Occipital lobe (tissue), 2 donors: ENCODE measurements around the gene ATP6V0A4. TPM values are rescaled to one million over a fixed set of nuclear protein-coding genes. Genes with fewer than 3 reads are reported as not detected.
"Not testable (repeated sequence)": the region's sequence is repeated elsewhere in the genome, so short reads cannot be mapped to it uniquely, and the experiment has no call there.

Source experiments
- DNase-seq: peaks from one replicate; lab custom pipeline; 2025; lab: John Stamatoyannopoulos, UW
- total RNA-seq: library from RNA; depleted of rRNA; stranded (reverse); fragments of >200 nt; gene quantifications from one replicate; pipeline ENCODE4 v1.2.3, GENCODE V29; 2014

The ATP6V0A4 gene
- total RNA-seq, 1 donor from 2014 or later: 1.2 TPM

DNA sequence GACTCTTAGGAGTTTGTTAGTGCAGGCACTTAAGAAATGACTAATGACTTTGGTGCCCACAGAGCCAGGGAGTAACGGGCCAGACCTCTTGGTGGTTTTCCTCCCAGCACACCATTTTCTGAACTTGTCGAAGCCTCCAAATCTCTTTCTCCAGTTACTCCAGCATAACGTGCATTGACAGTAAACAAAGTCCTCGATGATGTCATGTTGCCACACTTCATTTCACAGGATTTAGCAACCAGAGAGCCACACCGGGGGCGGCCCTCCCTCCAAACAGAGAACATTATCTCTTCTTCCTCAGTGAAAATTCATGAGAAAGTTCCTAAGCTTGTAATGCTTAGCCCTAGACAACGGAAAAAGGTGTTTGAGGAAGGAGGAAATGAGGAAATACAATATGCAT is 92.8 kb downstream of the ATP6V0A4 start:
- DNase-seq: no peak

DNA sequence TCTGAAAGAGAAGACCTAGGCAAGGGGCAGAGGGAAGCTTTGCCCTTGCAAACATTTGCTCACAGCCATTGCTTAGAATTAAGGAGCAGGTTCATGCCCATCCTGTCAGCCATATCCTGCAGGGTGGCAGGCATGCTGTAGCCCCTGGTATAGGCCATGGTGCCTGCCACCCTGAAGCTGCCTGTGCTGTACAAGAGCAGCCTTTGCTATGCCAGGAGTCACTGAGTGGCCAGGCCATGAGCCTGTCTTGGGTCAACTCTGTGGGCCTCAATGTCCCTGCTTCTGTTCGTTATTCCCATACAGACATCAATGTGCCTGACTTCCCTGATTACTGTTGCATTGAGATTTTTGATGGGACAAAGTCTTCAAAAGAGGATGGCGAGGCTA is 96.5 kb downstream of the ATP6V0A4 start:
- DNase-seq: no peak

DNA sequence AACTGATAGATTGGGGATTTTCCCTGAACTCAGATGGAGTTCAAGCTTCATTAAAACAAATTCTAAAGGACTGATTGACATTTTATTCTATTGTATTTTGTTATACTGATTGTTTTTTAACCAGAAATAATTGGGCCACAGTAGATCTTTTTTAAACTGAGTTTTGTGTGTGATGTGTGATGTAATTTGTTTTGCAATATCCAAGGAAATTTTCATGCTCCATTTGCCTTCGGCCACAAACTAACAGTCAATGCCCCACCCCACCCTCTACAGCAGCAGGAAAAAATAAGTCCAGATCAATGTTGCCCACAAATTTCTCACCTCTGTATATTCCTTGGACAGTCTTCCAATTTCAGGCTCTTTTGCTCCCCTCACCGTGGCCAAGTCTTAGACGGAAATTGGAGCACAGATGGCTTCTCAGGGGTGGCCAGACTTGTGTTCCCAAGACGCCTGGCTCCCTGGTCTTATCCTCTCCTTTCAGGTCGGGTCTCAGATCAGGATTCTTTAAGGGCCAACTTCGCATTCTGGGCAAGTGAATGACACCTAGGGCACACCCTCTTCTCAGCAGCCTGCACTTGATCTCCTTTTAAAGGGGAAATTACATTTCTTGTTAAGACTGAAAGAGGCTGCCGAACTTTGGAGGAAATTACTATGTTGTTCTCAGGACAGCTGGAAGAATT is 97.0 kb downstream of the ATP6V0A4 start, which contains the start of gene SVOPL:
Gene SVOPL (minus strand): TSS at position 506 of the 680 bp plus-strand sequence. CDS start 22,317 bp downstream, outside the sequence.
- no peak for DNase-seq

DNA sequence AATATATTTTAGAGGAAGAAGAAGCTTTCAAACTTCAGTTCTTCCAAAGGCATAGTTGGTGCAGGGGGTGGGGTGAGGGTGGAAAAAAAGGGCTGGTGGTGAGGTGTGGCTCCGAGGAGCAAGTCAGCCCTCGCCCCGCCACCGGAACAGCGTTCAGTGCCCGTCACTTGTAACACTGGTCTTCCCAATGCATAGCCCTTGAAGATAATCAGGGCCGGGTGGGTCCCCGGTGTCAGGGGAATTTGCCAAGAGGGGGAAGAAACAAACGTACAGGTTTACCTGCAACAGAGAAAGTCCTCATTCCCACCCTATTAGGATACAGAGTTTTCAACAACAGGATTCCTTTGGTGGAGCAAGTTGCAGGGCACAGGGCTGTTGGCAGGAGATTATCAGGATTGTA is 98.3 kb downstream of the ATP6V0A4 start:
- DNase-seq: no peak

DNA sequence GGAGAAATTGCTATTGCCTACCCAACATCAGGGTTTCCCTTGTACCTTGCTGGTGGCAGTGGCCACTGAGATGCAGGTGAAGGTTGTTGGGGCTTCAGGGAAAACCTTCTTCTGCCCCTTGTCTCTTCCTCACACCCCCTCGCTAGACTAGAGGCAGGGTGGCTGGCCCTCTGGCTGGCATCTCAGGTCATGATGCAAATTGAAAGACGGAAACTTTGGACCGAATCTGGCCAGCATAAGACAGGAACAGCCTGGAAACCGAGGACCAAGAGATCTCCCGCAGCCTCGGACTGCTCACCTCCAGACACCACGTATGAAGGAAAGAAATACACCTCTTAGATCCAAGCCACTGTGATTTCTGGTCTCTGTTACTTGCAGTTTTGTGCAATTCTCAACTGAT is 99.7 kb downstream of the ATP6V0A4 start:
- DNase-seq: no peak

DNA sequence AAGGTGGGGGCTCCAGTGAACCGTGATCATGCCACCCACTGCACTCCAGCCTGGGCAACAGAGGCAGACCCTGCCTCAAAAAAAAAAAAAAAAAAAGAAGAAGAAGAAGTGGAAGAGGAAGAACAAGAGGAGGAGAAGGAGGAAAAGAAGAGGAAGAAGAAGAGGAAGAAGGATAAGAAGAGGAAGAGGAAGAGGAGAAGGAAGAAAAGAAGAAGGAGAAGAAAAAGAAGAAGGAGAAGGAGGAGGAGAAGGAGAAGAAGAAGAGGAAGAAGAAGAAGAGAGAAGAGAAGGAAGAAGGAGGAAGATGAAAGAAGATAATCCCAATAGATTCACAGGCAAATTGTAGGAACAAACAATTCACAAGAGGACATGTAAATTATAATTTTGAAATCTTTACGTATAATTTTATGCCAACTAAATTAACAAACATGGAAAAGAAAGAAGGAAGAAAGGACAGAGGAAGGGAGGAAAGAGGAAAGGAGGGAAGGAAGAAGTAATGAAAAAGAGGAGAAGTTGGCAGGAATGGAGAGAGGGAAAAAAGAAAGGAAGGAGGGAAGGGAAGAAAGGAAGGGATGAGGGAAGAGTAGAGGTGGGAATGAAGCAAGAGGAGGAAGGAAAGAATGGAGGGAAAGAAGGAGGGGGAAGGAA is 100.3 kb downstream of the ATP6V0A4 start:
- DNase-seq: no peak

DNA sequence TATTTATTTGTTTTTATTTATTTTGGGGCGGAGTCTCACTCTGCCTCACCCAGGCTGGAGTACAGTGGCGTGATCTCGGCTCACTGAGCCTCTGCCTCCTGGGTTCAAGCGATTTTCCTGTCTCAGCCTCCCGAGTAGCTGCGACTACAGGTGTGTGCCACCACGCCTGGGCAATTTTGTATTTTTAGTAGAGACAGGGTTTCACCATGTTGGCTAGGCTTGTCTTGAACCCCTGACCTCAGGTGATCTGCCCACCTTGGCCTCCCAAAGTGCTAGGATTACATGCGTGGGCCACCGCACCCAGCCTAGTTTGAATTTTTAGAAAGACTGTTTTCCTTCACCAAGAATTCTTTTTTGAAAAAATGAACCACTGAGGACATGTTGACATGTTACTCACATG is 102.2 kb downstream of the ATP6V0A4 start:
- DNase-seq: not testable (repeated sequence)

DNA sequence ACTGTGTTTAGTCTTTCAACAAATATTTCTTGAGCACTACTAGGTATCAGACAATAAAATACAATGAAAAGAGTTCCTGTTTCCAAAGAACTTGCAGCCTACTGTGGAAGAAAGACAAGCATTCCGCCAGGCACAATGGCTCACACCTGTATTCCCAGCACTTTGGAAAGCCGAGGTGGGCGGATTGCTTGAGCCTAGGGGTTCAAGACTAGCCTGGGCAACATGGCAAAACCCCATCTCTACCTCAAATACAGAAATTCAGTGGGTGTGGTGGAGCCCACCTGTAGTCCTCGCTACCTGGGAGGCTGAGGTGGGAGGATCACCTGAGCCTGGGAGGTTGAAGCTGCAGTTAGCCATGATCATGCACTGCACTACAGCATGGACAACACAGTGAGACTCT is 102.9 kb downstream of the ATP6V0A4 start:
- DNase-seq: no peak

DNA sequence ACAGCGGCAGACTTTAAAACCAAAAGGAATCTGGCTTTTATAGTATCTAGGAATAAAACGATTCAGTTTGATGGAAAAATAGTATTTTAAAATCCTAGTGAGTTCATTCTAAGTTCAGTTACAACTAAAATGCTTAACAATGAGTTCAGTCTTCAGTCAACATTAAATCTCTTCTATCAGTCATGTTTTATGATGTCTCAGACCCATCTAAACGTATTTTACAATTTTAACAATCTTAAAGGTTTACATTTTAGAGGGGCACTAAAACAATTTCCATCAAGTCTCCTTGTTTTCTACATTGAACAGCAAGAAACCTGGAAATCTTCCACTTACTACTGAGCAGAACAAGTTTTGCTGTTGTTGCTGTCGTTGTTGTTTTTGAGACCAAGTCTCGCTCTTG is 106.8 kb downstream of the ATP6V0A4 start:
- no peak for DNase-seq

DNA sequence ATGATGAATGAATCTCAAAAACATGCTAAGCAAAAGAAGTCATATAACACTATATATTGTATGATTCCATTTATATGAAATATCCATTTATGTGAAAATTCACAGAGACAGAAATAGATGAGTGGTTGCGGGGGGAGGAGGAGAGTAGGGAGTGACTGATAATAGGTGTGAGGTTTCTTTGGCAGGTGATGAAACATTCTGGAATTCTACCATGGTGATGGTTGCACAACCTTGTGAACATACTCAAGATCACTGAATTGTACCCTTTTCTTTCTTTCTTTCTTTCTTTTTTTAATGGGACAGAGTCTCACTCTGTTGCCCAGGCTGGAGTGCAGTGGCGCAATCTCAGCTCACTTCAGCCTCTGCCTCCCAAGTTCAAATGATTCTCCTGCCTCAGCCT is 107.5 kb downstream of the ATP6V0A4 start:
- DNase-seq: no peak

DNA sequence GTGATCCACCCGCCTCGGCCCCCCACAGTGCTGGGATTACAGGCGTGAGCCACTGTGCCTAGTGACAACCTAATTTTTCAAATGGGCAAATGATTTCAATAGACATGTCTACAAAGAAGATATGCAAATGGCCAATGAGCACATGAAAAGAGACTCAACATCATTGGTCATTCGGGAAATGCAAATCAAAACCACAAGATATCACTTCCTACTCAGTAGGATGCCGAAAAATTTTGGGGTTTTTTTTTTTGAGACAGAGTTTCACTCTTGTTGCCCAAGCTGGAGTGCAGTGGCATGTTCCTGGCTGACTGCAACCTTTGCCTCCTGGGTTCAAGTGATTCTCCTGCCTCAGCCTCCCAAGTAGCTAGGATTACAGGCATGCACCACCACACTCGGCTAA is 110.0 kb downstream of the ATP6V0A4 start:
- not testable (repeated sequence) for DNase-seq

DNA sequence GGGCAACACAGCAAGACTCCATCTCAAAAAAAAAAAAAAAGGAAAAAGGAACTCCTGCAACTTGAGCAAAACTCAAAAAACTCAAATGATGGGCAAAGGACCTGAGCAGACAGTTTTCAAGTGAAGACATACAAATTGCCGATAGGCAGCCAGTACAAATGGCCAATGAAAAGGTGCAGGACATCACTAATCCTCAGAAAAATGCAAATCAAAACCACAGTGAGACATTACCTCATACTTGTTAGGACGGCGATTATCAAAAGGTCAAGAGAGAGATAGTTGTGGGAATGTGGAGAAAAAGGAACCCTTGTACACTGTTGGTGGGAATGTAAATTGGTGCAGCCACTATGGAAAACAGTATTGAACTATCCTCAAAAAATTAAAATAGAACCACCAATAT is 113.7 kb downstream of the ATP6V0A4 start:
- no peak for DNase-seq

DNA sequence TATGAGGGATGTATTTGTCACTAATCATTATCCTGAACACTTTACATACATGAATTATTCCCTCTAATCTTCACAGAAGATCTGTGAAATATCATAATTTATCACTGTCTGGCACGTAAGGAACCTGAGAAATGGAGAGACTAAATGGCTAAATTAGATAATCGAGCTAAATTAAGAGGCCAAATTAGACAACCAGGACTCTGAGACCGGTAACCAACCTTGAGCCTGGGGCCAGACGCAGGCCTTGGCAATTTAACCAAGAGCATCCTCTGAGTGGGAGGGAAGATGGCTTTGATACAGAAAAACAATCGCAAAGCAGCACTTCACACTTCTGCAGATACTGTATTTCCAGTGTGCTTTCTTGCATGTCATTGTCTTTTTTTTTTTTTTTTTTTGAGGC is 118.2 kb downstream of the ATP6V0A4 start:
- no peak for DNase-seq

DNA sequence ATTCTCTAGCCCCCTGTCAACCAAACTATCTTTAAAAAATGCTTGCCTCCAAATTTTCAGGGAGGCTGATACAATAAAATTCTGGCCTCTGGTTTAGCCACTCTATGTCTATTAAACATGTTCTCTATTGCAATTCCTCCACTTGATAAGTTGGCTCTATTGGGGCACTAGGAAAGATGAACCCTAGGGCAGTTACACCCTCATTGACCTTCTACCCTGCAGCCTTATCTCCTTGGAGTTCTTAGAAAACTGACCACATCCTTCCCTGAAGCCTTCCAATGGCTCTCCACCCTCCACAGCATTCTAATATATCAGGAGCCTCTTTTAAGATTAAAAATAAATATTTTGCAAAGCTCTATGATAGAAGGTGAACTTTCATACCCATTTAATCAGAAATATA is 127.4 kb downstream of the ATP6V0A4 start:
- no peak for DNase-seq

DNA sequence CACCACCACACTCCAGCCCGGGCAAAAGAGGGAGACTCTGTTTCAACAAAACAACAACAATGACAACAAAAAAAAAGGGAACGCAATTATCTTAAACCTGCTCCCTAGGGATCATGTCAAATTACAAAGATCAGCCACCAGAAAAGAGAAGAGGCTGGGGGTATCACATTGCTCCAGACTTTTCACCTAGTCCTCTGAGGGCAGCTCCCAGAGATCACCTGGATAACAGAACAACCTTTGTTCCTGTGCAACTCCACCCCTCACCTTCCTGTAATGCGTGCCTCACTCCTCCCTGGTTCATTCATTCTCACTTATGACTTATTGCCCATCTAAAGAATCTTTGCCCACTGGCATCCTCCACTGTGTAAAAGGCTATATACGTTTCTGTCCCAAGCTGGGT is 128.6 kb downstream of the ATP6V0A4 start:
- DNase-seq: no peak

DNA sequence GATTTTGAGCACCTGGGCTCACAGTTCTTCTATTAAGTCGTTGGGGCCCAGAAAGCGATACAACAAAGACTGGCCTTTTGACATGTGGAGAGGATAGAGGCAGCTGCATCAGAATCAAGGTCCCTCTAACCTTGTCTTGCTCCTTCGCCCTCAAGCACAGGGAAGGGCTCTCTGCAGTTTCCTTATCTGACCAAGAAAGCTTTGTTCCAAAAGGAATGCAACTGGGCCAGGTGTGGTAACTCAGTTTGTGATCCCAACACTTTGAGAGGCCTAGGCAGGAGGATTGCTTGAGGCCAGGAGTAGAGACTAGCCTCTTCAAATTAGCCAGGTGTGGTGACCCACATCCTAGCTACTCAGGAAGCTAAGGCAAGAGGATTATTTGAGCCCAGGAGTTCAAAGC is 129.1 kb downstream of the ATP6V0A4 start:
- DNase-seq: no peak

DNA sequence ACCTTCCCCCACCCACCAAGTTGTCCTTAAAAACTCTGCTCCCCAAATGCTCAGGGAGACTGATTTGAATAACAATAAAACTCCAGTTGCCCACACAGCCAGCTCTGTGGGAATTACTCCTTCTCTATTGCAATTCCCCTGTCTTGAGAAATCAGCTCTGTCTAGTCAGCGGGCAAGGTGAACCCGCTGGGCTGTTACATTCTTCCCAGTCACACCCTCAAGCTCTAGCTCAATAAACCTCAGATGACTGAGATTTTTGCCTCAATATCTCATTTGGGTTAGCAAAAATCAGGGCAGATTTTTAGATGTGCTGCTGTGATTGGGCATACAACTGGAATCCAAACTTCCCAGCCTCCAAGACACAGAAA is 129.8 kb downstream of the ATP6V0A4 start:
- no peak for DNase-seq

DNA sequence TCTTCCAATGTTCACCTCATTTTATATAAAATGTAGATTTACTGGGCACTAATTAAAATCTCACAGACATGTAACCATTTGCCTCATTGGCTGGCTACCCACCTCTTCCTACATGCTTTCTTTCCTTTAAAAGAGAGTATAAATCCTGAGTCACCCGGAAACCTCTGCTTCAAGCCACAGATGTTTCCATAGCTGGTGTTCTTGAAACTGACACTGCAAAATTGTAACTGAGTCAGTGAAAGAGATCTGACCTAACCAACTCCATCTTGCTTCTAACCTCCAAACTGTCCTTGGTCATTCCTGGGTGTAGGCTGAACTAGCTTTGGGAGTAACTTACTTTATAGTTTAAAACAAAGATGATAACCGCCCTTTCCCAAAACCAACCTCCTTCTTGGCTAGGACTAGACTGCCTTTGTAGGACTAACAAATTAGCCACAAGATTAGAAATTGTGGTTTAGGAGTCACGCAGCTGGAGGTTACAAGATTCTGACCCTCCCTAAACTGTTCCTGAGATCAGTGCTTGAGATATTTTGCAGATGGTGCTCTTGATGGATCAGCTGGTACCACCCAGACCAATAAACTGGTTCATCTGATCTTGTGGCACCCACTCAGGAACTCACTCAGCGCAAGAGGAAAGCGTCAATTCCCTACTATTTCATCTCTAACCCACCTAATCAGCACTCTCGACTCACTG is 130.3 kb downstream of the ATP6V0A4 start:
- no peak for DNase-seq

DNA sequence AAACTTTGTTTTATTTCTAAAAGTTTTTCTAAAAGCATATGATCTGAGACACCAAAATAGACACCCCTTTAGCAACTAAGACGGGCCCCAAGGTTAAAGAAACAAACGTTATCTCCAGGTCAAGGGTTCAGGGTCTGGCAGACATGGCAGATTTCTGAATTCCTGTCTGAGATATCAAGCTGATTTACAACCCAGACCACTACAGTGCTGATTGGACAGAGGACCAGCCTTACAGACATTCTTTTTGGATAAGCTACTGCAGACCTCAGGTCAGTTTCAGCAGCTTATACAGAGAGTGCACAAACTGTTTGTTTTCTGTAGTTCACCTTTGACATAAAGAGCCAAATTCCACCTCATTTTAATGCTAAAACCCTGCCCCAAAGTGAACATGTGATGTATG is 131.6 kb downstream of the ATP6V0A4 start:
- no peak for DNase-seq

DNA sequence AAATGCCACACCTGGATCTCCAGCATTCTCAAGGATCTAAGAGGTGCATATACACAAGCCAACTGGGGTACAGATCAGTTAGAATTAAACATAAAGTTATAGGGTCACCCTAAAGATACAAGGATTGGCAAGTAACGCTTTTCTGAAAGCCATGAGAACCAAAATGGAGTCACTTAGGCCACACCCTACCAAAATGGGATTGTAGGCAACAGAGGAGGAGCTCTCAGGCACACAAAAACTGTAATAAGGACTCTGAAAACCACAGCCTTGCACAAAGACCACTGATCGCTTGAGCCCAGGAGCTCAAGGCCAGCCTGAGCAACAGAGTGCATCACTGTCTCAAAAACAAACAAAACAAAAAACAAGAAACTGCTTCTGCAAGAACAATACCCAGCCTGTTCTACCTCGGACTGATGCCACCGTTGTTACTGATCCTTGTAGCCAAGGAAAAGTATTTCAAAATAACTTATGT is 132.3 kb downstream of the ATP6V0A4 start:
- DNase-seq: no peak

DNA sequence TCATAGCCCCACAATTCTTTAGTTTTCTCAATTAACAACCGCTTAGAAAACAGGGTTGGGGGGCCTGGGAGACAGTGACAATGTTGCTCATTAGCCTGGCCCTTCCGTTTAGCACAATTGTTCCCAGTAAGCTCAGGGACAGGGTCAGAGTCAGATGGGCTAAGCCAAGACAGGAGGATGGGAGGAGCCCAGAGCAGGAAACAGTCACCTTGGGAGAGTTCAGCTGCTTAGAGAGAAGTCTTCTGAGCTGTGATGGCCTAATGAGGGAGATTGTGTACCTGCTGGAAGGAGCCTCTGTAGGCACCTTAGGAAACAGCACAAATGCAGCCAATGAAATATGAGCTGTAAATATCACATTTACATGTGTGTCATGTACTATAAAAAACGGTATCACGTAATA is 132.7 kb downstream of the ATP6V0A4 start:
- no peak for DNase-seq
